Iris pigment epithelial cell (primary cell): ENCODE data around the gene MAP3K20.
"Not testable (repeated sequence)": the region's sequence is repeated elsewhere in the genome, so short reads cannot be mapped to it uniquely, and the experiment has no call there.

ENCODE experiments used
- DNase-seq: peaks from one replicate; pipeline ENCODE4 v3.0.0-alpha.2; 2011; ENCODE audit warnings: low read depth

The MAP3K20 gene

DNA sequence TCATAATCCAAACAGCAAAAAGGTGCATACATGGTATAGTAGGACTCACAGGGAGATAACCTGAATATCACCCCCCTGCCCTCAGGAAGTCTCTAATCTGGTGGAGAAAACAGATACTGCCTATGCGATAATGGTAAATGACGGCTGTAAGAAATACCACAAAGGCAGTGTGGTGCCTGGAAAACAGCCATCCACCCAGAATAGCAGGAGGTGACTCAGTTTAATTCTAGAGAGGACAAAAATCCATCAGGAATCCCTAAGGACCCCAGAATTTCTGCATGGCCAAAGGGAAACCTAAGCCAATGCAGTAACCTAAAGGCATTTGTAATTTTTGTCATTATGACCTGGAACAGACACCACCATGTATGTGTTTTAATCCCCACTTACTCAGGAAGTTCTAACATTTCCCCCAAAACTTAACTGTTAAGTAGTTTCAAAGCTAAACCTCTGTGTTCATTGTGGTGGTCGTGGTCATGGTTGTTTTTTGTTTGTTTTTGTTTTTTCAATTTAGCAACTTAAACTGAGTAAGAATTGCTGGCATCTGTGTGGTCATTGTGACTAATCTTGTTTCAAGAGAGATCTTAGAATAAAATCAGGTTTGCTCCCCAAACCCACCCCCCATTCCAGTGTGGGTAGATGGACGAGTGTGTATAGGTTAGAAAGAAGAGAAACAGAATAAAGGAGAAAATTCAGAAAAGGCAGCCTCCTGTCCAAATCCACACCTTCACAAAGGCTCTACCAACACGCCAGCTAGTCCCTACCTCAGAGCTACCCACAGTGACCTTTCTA lies 157.5 kb downstream of the MAP3K20 start:
- DNase-seq: peak; percentile 28

DNA sequence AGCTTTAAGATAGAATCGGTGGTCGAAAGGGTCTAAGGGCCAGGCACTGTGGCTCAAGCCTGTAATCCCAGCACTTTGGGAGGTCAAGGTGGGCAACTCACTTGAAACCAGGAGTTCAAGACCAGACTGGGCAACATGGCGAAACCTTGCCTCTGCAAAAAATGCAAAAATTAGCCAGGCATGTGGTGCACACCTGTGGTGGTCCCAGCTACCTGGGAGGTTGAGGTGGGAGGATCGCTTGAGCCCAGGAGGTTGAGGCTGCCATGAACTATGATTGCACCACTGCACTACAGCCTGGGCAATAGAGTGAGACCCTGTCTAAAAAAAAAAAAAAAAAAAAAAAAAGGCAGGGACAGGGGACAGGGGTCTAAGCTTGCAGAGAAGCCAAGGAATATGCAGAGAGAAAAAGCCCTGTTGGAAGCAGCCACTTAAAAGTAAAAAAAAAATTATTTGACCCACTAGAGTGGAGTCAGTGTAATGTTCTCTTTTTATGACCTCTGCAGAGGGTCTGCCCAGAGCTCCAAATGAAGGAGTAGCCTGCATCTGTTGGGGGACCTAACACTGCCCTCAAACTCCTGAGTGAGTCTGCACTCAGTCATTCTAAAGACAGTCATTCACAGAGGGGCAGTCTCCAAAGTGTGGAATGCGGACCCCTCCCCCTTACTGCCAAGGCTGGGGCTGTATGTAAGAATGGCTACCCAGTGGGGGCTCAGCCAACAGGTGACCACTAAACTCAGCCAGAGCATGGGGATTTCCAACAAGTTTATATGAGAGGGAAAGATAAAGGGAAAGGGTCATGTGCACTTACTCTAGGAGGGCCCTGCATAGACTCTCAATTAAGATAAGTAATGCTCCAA lies 160.5 kb downstream of the MAP3K20 start:
- no peak for DNase-seq

DNA sequence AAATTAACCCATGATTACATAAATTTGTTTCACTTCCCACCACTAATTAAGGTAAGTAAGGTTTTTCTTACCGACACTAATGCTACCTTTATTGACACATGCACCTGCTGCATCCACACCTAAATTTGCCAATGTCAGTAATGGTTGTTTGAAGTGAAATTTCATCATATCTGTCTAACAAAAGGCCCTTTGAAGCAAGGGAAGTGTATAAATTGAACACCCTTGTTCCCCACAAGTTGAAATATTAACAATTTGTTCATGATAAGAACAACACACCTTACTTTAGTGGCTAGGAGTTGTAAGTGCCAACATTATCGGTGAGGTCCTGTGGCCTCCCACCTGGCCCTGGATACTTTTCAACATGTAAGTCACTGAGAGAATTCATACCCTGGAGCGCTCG lies 162.7 kb downstream of the MAP3K20 start:
- DNase-seq: no peak

DNA sequence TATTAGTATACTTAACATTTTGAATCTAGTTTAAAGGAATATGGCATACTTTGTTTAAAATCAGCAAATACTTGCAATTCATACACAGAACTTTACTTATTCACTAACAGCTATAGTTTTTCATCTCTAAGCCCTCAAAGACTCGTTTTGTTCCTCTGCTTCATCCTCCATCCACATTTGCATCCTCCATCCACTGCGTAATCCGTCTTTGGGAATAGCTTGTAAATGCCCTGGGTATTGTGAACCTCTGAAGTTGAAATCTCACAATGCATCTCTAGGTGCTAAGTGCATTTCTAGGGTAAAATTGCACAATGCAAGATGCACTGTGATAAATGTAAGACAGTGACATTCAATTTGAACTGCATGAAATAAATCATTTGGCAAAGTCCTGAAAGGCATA lies 163.2 kb downstream of the MAP3K20 start:
- DNase-seq: no peak

DNA sequence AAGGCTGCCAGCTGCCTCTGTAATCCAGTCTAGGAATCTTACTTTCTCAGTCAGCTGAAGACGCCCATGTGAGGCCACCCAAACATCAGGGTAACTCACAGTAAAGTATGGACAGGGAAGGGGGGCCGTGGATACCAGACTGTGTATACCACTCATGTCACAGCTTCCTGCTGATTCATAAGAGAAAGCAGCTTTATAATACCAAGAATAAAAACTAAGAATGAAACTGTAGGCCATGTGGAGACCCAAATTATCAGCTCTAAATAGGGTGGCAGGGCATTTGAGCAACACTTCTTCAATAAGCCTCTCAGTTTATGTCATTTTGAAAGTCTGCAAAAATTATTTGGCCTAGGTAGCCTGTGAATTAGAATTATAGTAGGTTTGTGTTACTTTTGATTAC lies 164.0 kb downstream of the MAP3K20 start:
- peak; percentile 24 for DNase-seq

DNA sequence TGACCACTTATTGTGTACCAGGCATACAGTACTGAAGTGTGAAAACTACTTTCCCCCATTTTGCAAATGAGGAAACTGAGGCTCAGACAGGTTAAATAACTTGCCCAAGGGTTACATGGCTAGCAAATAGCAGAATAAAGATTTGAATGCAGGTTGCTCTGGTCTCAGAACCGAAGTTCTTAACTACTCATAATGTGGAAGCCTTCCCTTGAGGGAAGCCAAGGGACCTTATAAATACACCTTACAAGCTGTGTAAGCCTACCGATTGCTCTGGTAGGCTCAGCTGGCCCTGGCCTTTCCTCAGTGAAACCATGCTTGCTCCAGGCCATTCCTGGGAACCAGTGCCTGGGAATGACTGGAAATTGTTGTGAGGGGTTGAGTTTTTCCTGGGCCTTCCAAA lies 164.4 kb downstream of the MAP3K20 start:
- no peak for DNase-seq

DNA sequence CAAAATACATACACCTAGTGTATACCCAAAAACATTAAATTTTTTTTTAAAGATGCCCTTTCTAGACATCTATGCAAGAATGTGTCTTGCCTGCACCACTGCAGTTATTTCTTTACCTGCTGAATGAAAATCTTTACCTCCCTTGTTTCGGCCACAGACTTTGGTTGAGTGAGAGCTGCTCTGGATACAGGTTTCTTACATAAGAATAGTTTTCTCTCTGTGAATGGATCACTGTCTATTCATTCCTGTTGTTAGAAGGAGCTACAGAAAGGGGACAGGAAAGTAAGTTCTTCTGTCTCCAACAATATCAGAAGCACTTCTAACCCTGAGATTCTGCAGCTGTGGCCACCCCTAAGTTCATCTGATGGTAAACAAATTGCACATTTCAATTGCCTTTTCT lies 166.0 kb downstream of the MAP3K20 start:
- no peak for DNase-seq

DNA sequence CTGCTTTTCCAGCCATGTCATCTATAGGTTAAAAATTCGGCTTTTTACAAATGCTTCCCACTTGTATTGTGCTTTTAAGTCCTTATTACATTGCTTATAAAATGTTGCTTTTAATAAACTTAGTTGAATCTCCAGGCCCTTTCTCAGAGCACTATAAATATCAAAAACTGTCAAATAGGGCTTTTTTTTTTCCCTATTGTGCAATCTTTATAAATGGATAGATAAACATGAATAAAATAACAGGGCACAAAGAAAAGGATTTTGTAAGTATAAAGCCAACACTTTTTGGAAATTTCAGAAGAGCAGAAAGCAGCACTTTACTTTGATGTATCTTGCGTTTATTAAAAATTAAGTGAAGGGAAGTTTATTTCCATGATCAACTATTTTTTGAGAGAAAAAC lies 171.5 kb downstream of the MAP3K20 start:
- DNase-seq: no peak

DNA sequence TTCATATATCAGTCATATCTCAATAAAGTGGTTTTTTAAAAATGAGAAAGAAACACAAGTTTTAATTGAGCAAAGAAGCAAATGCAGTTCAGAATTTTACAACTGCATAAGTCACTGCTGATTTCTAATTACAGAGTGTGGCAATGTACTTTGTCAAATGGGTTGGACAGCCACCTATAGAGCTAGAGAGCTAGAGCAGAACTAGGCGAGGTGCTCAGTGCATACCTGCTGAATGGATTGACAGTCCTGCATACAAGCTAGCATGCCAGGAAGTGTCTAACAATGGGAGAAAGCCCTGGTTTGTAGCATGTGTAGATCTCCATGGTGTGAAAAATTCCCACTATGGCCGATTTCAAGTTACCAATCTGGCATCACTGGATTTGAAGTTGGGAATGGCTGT lies 172.7 kb downstream of the MAP3K20 start:
- no peak for DNase-seq

DNA sequence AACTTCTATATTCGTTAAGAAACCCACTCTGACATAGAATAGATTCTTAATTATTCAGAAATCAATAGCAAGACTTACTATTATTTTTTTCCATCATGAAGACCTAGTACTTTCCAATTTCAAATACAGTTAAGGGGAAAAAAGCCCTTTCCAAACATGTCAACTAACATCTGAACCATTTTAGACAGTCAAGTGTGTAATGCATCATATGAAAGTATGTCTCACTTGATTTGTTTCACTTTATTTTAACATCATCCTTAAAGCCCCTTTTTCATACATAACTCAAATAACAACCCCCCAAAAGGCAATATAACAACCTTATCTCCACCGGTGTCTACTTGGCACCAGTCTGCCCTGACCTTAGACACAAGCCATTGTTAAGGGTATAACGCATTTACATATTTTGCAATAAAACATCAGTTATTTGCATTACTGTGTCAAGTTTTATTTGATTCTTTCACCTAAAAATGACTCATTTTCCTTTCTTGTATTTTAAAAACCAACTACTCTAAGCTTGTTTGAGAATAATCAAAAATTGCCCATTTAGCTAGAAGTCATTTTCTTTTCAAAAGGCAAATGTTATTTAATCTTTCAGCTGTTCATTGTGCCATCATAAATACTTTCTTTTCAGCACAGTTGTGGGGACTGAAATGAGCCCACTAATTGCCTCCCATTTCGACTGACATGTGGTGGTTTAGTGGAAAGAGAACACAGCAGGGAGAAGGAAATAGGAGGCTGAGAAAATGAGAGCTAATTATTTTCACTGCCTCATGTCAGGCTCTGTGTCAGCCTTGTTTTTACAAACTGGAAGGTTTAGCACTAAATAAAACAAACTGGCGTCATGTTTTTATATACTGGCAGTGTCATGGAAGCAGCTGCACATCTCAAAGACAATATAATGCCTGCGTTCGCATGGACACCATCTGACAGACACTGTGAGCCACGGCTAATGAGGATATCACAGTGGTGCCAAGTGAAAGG lies 174.3 kb downstream of the MAP3K20 start:
- DNase-seq: no peak

DNA sequence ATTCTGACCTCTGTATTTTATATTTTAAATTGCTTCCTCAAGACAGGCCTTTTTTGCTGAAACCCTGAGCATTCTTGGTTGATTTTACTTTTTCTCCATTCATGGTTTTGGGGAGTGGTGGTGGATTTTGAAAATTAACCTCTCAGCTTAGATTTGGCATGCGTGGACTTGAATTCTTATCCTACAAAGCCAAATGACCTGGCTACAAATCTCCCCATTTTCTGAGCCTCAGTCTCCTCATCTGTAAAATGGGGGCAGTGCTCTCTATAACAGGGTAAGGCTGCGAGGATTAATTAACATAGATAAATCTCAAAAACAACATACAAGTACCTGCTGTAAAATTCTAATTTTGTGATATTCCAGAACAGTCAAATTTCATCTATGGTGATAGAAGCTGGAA lies 175.6 kb downstream of the MAP3K20 start:
- no peak for DNase-seq

DNA sequence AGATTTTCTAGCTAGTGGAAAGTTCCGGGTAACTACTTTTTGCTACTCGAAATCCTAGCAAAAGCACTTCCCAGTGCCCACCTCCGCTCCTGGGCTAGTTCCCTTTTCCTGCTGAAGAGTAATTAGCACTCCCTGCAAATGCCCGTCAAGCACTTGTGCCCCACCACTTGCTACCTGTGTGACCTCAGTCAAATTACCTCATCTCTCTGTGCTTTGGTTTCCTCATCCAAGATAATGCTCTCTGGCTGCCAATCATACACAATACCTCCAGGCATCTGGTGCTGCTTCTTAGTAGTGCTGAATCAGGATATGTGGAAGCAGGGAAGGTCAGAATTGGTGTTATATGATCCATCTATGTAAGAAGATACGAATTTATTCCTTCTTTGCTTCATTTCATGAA lies 176.9 kb downstream of the MAP3K20 start:
- no peak for DNase-seq

DNA sequence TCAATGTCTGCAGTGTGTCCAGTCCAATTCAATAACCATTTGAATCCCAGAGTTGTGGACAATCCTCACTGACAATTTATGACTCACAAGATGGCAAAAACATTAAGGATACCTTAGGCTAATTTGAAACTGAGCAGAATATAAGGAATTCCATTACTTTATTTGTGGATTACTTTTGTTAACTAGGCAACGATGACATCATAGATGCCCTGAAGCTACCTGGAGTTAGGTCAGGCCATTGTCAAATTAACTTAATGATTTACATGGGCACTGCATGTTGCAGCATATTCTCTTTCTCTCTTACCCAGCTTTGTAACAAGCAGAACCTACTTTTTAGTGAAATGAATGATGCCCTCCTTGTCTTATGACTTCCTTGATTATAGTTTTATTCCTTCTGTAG lies 179.0 kb downstream of the MAP3K20 start:
- no peak for DNase-seq

DNA sequence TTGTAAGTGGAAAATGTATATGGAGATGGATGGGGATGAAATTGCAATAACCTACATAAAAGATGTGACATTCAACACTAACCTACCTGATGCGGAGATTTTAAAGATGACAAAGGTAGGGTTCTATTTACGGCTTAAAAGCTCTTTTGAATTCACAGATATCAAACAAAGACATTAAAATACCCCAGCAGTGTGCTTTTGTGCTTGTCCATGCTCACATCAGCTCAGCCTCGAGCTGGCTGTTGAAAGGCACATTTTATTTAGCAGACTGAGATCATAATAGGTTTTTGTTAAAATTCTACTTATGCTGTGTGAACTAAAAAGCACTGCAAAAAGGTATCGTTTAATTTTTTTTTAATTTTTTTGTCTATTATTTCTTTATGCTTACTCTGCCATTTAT lies 183.1 kb downstream of the MAP3K20 start:
- no peak for DNase-seq

DNA sequence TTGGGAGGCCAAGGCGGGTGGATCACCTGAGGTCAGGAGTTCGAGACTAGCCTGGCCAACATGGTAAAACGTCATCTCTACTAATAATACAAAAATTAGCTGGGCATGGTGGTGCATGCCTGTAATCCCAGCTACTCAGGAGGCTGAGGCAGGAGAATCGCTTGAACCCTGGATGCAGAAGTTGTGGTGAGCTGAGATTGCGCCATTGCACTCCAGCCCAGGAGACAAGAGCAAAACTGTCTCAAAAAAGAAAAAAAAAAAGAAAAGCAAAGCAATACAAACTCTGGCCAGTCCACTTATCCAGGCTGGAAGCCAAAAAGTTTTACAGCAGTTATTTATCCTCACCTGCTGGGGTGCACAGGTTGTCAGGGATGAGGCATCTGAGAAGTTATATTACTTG lies 186.7 kb downstream of the MAP3K20 start:
- not testable (repeated sequence) for DNase-seq

DNA sequence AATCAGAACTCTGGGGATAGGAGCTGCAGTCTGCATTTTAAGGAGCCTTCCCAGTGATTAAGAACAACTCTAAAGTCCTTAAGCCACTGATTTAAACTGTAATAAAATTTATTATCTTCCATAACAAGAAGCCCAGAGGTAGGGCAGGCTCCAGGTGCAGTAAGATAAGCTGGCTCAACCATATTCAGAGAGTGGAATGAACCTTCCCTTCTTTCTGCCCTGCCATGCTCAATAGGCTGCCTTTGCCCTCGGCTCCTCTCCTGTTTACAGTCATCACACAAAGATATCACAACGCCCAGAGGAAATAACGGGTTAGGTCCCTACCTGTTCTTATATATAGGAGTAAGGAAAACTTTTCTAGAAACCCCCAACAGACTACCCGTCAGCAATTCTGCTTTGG lies 188.5 kb downstream of the MAP3K20 start:
- no peak for DNase-seq

DNA sequence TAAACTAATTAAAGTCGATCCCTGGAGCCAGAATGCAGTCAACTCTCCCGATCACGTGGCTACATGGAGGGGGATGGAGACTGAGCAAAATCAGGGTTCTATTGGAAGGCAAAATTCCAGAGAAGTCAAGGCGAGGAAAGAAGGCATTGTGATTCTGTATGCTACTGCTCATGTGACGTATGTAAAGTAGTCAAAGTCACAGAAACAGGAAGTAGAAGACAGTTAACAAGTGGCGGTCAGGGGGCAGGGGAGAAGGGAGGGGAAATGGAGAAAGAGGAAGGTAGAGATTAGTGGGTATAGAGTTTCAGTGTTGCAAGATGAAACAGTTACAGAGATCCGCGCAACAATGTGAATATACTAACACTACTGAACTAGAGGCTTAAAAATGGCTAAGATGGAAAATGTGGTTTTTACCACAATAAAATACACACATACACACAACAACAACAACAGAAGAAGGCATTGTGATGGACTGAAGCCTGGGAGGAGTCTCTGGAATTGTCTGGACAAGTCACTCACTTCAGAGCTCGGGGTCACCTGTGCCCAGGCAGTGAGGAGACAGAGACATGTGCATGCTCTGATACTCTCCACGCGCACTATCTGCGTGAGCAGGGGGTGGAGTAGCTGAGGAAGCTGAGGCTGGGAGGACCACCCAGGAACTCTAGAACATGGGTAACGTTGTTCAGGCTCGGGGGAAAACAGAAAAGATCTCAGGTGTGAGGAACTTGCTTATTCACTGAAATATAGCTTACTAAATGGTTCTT lies 189.1 kb downstream of the MAP3K20 start:
- DNase-seq: peak; percentile 14

DNA sequence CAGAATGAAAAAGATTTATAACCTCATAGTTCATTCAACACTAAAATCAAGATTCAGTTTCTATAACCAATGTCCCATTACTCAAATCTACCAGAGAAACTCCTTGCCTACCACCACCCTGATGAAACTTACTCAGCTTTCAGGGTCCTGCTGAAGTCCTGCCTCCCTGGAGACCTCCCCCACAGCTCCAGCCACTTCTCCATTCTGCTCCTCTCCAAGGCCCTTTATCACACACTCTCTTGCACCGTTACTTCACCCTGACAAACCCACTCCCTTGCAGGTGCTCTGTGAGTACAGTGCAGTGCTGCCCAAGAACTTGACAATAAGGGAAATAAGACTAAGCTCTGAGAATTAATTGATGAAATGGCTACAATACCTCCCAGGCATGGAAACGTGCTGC lies 195.5 kb downstream of the MAP3K20 start:
- DNase-seq: no peak

DNA sequence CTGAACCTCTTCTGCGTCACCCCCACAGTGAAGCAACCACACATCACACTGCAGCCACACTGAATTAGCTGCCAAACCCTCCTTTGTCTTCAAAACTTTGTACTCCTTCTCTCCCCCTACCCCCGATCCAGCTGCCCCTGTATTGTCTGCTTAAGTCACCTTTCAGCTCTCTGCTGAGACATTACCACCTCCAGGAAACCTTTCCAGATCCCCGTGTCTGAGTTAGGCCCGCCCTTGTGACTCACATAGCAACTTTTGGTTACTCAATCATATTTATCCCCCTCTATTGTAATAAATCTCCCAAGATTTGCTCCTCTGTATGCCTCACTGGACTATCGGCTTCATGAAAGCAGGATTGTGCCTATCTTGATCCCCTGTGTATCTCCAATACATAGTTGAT lies 196.2 kb downstream of the MAP3K20 start:
- peak; percentile 45 for DNase-seq

DNA sequence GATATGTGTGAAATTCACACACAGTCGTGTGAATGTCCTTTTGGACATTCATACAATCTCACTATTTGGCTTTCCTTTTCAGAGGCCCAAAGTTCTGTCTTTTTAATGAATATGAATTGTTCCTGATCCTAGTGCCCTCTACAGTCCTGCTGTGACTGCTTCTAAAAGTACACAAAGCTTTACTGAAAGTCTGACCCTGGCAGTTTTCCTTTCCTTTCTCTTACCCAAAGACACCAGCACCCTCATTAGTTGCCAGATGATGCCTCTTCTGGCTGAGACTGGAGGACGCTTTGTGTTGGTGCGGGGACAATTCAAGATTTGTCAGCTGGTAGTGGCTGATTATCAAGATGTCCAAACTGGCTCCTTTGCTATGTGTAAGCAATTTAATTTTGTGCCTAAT lies 197.2 kb downstream of the MAP3K20 start:
- no peak for DNase-seq

DNA sequence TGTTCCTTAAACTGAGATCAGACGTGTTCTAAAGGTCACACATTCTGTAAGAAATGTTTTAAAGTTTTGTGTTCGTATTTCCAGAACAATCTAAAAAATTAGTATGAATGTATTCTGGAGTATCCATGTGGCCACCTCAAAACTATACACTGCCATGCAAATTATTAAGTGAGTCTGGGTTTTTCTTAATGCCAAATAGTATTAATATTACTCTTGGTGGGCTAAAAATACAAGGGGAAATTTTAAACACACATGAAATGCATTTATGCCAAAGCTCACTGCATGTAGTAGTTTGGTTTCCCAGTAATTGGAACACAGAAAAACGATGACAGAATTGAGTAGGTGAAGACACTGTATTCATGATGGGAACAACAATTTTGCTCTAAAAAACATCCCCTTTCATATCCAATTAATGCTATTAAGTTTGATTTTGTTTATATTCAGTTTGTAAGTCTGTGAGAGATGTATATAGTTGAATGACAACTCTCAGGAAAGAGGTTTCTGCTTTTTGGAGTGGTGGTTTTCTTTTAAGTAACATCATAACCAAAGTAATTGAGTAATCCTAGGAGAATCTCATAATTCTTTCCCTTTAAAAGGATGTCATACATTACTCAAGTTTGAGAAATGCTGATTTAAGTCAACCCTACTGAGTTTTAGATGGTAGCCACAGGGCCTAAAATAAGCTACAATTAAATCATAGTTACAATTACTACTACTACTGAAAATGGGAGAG lies 203.3 kb downstream of the MAP3K20 start:
- peak; percentile 4 for DNase-seq
